Natural killer cell (primary cell): ENCODE results near the gene EYA4. TPM values are rescaled to one million over a fixed set of nuclear protein-coding genes. Genes with fewer than 3 reads are reported as not detected.

Experiments
- ATAC-seq, 3 donors: fragments of 150-1000 bp in 2 of 3; fragments of 200-7000 bp in 1 of 3; cut with Tn5 transposase; 1 replicate in 1 of 3; 2 replicates in 2 of 3; pipeline ENCODE4 v1.10.0; 2021; ENCODE audit warnings: mild to moderate bottlenecking in 2 of 3, moderate library complexity in 2 of 3
- DNase-seq, 2 donors: peaks; one replicate each; pipeline versions ENCODE4 v3.0.0 to v3.0.0-alpha.2; 2013 to 2021; ENCODE audit warnings: mixed read lengths in 1 of 2
- H3K27ac ChIP-seq: one replicate; pipeline ENCODE4 v1.5.1; 2013; ENCODE audit warnings: mild to moderate bottlenecking, low read length
- H3K27me3 ChIP-seq: one replicate; pipeline ENCODE4 v1.6.1; 2013; ENCODE audit warnings: low read length; ENCODE audit not compliant: control insufficient read depth, insufficient read depth
- H3K36me3 ChIP-seq: one replicate; pipeline ENCODE4 v1.6.1; 2013; ENCODE audit warnings: low read length; ENCODE audit not compliant: control insufficient read depth, insufficient read depth
- H3K4me1 ChIP-seq: one replicate; pipeline ENCODE4 v1.6.1; 2013; ENCODE audit warnings: low read length; ENCODE audit not compliant: control insufficient read depth, insufficient read depth
- H3K4me3 ChIP-seq: one replicate; pipeline ENCODE4 v1.5.1; 2013; ENCODE audit warnings: low read length
- H3K9me3 ChIP-seq: one replicate; pipeline ENCODE4 v1.6.1; 2013; ENCODE audit warnings: low read length; ENCODE audit not compliant: control insufficient read depth, insufficient read depth
- H3K27ac Mint-ChIP-seq, 2 donors: one replicate each; pipeline ENCODE4 v1.8.0; 2022; ENCODE audit warnings: mild to moderate bottlenecking in 2 of 2, mixed read lengths in 2 of 2, moderate library complexity in 1 of 2
- H3K27me3 Mint-ChIP-seq, 2 donors: one replicate each; pipeline ENCODE4 v1.8.0; 2022; ENCODE audit warnings: low read depth in 2 of 2, mixed read lengths in 2 of 2
- H3K36me3 Mint-ChIP-seq: one replicate; pipeline ENCODE4 v1.8.0; 2022; ENCODE audit warnings: mixed read lengths
- H3K4me1 Mint-ChIP-seq, 2 donors: one replicate each; pipeline ENCODE4 v1.8.0; 2022; ENCODE audit warnings: mixed read lengths in 2 of 2
- H3K4me3 Mint-ChIP-seq: one replicate; pipeline ENCODE4 v1.8.0; 2022; ENCODE audit warnings: mild to moderate bottlenecking, moderate library complexity, mixed read lengths
- H3K9me3 Mint-ChIP-seq, 2 donors: one replicate each; pipeline ENCODE4 v1.8.0; 2022; ENCODE audit warnings: mixed read lengths in 2 of 2
- CTCF ChIP-seq: fragments of 200-600 bp; IDR thresholded peaks from one replicate; pipeline ENCODE4 v1.8.0; 2022; ENCODE audit warnings: antibody characterized with exemption
- WGBS: methylation state at CpG from one replicate; pipeline ENCODE4 v1.1.7; 2013; ENCODE audit warnings: missing lambda C conversion rate; ENCODE audit not compliant: insufficient coverage; 5-methylcytosine and 5-hydroxymethylcytosine counted together
- intact Hi-C: fragments of 100-400 bp; cut with micrococcal nuclease; formaldehyde crosslinking; loops from one replicate; pipeline ENCODE4 v1.14.2; 2022
- total RNA-seq, 4 donors: library from RNA; stranded (reverse); fragments of 120-200 nt in 1 of 4; gene quantifications; one replicate each; pipeline versions ENCODE4 v1.2.3 to v1.2.4, GENCODE V29; 2013 to 2022

The EYA4 gene
- total RNA-seq, 3 donors from 2014 or later (not counting 1 experiment from before 2014, with no cell fraction given), result not detected

- no peak for DNase-seq
- Mint-ChIP-seq H3K4me3 (no peak overlapping the region), H3K27me3 (no peaks in the 10 kb centered on the region), H3K9me3 (peaks cover 8 to 10% of the 10 kb centered on the region in 2 donors), H3K4me1 (no peaks in the 10 kb centered on the region), H3K27ac (no peak overlapping the region), H3K36me3 (no peaks in the 10 kb centered on the region)
- ATAC-seq, result no peak
- H3K27ac ChIP-seq, result no peak overlapping the region
- no peak overlapping the region for H3K4me3 ChIP-seq
- TF ChIP-seq CTCF, result no peak
- H3K9me3 ChIP-seq, result no peaks in the 10 kb centered on the region
- no peaks in the 10 kb centered on the region for H3K4me1 ChIP-seq
- intact Hi-C loops, result no loop called here
- H3K36me3 ChIP-seq, result no peaks in the 10 kb centered on the region
- no peaks in the 10 kb centered on the region for H3K27me3 ChIP-seq
Measured at GRCh38 chr6:133430530-133430929, 189.4 kb downstream of the EYA4 start.

- DNase-seq (no peak), ATAC-seq (no peak)
- Histone ChIP-seq H3K27me3 (no peaks in the 10 kb centered on the region), H3K4me1 (no peaks in the 10 kb centered on the region), H3K36me3 (no peaks in the 10 kb centered on the region), H3K27ac (no peak overlapping the region), H3K4me3 (no peak overlapping the region), H3K9me3 (no peaks in the 10 kb centered on the region)
- no peak overlapping the region for H3K4me3 Mint-ChIP-seq
- TF ChIP-seq CTCF, result no peak
- H3K27me3 Mint-ChIP-seq, result no peaks in the 10 kb centered on the region
- no peaks in the 10 kb centered on the region for H3K36me3 Mint-ChIP-seq
- peaks cover 6 to 10% of the 10 kb centered on the region in 2 donors for H3K9me3 Mint-ChIP-seq
- no peak overlapping the region for H3K27ac Mint-ChIP-seq
- intact Hi-C loops, result no loop called here
- no peaks in the 10 kb centered on the region for H3K4me1 Mint-ChIP-seq
Measured at GRCh38 chr6:133431031-133431430, 189.9 kb downstream of the EYA4 start.

GRCh38 chr6:133432021-133432989 lies 191.1 kb downstream of the EYA4 start:
- Histone ChIP-seq H3K9me3 (no peaks in the 10 kb centered on the region), H3K27me3 (no peaks in the 10 kb centered on the region), H3K36me3 (no peaks in the 10 kb centered on the region), H3K4me1 (no peaks in the 10 kb centered on the region), H3K4me3 (no peak overlapping the region), H3K27ac (no peak overlapping the region)
- no peaks in the 10 kb centered on the region for H3K27me3 Mint-ChIP-seq
- ATAC-seq, result no peak
- no peaks in the 10 kb centered on the region for H3K4me1 Mint-ChIP-seq
- DNase-seq, result no peak
- no peaks in the 10 kb centered on the region for H3K36me3 Mint-ChIP-seq
- H3K9me3 Mint-ChIP-seq, result peaks cover 4 to 5% of the 10 kb centered on the region in 2 donors
- intact Hi-C loops, result no loop called here
- no peak overlapping the region for H3K27ac Mint-ChIP-seq
- no peak for TF ChIP-seq CTCF
- no peak overlapping the region for H3K4me3 Mint-ChIP-seq
- WGBS, result 83% methylated on average over 8 of the region's 9 CpGs
